Right atrium auricular region (tissue), 2 donors: ENCODE data around the gene SRGAP3. TPM values are rescaled to one million over a fixed set of nuclear protein-coding genes. Genes with fewer than 3 reads are reported as not detected.
A peak's percentile ranks its signal among the peaks of the same experiment; 100 is the strongest.

Experiments used
- DNase-seq: peaks from one replicate; pipeline ENCODE4 v3.0.0-alpha.2; 2019; ENCODE audit warnings: low spot score
- H3K27ac ChIP-seq, 2 donors: fragments of 200-600 bp; sonication (generic); 1 replicate in 1 of 2; 2 replicates in 1 of 2; pipeline ENCODE4 v1.5.1; 2016 to 2019
- H3K27me3 ChIP-seq, 2 donors: fragments of 200-600 bp; sonication (generic); one replicate each; pipeline versions ENCODE4 v1.5.1 to v1.6.0; 2017 to 2019
- H3K36me3 ChIP-seq: fragments of 200-600 bp; sonication (generic); one replicate; pipeline ENCODE4 v1.5.1; 2016
- H3K4me1 ChIP-seq, 2 donors: fragments of 200-600 bp; sonication (generic); one replicate each; pipeline versions ENCODE4 v1.5.1 to v1.6.0; 2017 to 2019
- H3K4me3 ChIP-seq, 2 donors: fragments of 200-600 bp; sonication (generic); 1 replicate in 1 of 2; 2 replicates in 1 of 2; pipeline ENCODE4 v1.5.1; 2017 to 2019; ENCODE audit warnings: mild to moderate bottlenecking in 1 of 2, moderate library complexity in 1 of 2
- H3K9me3 ChIP-seq, 2 donors: fragments of 200-600 bp; sonication (generic); one replicate each; pipeline ENCODE4 v1.5.1; 2019
- CTCF ChIP-seq, 2 donors: fragments of 200-600 bp; sonication (generic); IDR thresholded peaks; one replicate each; pipeline ENCODE4 v1.5.1; 2019; ENCODE audit warnings: antibody characterized with exemption in 2 of 2
- total RNA-seq, 2 donors: library from RNA; depleted of rRNA; stranded (reverse); fragments of >200 nt; gene quantifications; one replicate each; pipeline ENCODE4 v1.1.0, GENCODE V29; 2016

SRGAP3 gene
- total RNA-seq, 2 donors from 2014 or later: 4.0 to 5.0 TPM

GRCh38 chr3:9158865-9159630, 90.4 kb downstream of the SRGAP3 start:
- TF ChIP-seq CTCF (IDR thresholded peaks at IDR 0.05): no peak
- H3K4me1 ChIP-seq: peaks cover 0 to 7% of the 10 kb centered on the region in 2 donors
- no peaks in the 10 kb centered on the region for H3K36me3 ChIP-seq

GRCh38 chr3:9157651-9158362, 91.6 kb downstream of the SRGAP3 start:
- Histone ChIP-seq H3K4me3 (no peak overlapping the region), H3K27ac (no peak overlapping the region), H3K27me3 (no peaks in the 10 kb centered on the region), H3K36me3 (no peaks in the 10 kb centered on the region), H3K9me3 (no peaks in the 10 kb centered on the region), H3K4me1 (peaks cover 0 to 12% of the 10 kb centered on the region in 2 donors)
- no peak for TF ChIP-seq CTCF (IDR thresholded peaks at IDR 0.05)
- no peak for DNase-seq

More at GRCh38 chr3:9158865-9159630, 90.4 kb downstream of the SRGAP3 start:
- Histone ChIP-seq H3K9me3 (no peaks in the 10 kb centered on the region), H3K27me3 (no peaks in the 10 kb centered on the region), H3K4me3 (no peak overlapping the region), H3K27ac (no peak overlapping the region)
- no peak for DNase-seq

- DNase-seq: no peak
- H3K4me3 ChIP-seq: no peak overlapping the region
- peaks cover 0 to 4% of the 10 kb centered on the region in 2 donors for H3K9me3 ChIP-seq
- H3K36me3 ChIP-seq: no peaks in the 10 kb centered on the region
- no peak for TF ChIP-seq CTCF (IDR thresholded peaks at IDR 0.05)
- no peak overlapping the region for H3K27ac ChIP-seq
- H3K4me1 ChIP-seq: peaks cover 0 to 12% of the 10 kb centered on the region in 2 donors
- H3K27me3 ChIP-seq: no peaks in the 10 kb centered on the region
These were observed 92.8 kb downstream of the SRGAP3 start for GRCh38 chr3:9156604-9157003.

- Histone ChIP-seq H3K9me3 (peaks cover 5 to 14% of the 10 kb centered on the region in 2 donors), H3K4me3 (no peak overlapping the region), H3K36me3 (no peaks in the 10 kb centered on the region), H3K4me1 (peaks cover 0 to 12% of the 10 kb centered on the region in 2 donors), H3K27me3 (no peaks in the 10 kb centered on the region), H3K27ac (no peak overlapping the region)
- DNase-seq: no peak
- no peak for TF ChIP-seq CTCF (IDR thresholded peaks at IDR 0.05)
These were observed 94.4 kb downstream of the SRGAP3 start for GRCh38 chr3:9155028-9155427.

GRCh38 chr3:9153904-9154619, 95.4 kb downstream of the SRGAP3 start:
- Histone ChIP-seq H3K9me3 (peaks cover 5 to 14% of the 10 kb centered on the region in 2 donors), H3K27me3 (no peaks in the 10 kb centered on the region), H3K27ac (no peak overlapping the region), H3K4me1 (peaks cover 0 to 12% of the 10 kb centered on the region in 2 donors), H3K36me3 (no peaks in the 10 kb centered on the region), H3K4me3 (no peak overlapping the region)
- DNase-seq: peak; percentile 73
- no peak for TF ChIP-seq CTCF (IDR thresholded peaks at IDR 0.05)
